Neutrophil (primary cell): Measurements from ENCODE around the gene SIX5.

Source experiments
- H3K27ac ChIP-seq: fragments of 200-600 bp; sonication (generic); 2 replicates; pipeline ENCODE4 v1.5.1; 2016; ENCODE audit warnings: mild to moderate bottlenecking, moderate library complexity
- H3K27me3 ChIP-seq: fragments of 200-600 bp; sonication (generic); 2 replicates; pipeline ENCODE4 v1.6.0; 2016; ENCODE audit warnings: mild to moderate bottlenecking
- H3K36me3 ChIP-seq: fragments of 200-600 bp; sonication (generic); 2 replicates; pipeline ENCODE4 v1.5.1; 2017
- H3K4me1 ChIP-seq, 2 experiments: fragments of 200-600 bp in 1 of 2; sonication (generic) in 1 of 2; 1 replicate in 1 of 2; 2 replicates in 1 of 2; pipeline versions ENCODE4 v1.5.1 to v1.6.1; 2013 to 2016; ENCODE audit warnings: low read depth in 1 of 2, low read length in 1 of 2, mild to moderate bottlenecking in 1 of 2, moderate library complexity in 1 of 2; ENCODE audit not compliant: control insufficient read depth in 1 of 2, insufficient read depth in 1 of 2
- H3K4me3 ChIP-seq, 2 experiments: fragments of 200-600 bp in 1 of 2; sonication (generic) in 1 of 2; 1 replicate in 1 of 2; 2 replicates in 1 of 2; pipeline ENCODE4 v1.5.1; 2013 to 2016; ENCODE audit warnings: low read depth in 1 of 2, low read length in 1 of 2, mild to moderate bottlenecking in 1 of 2, moderate library complexity in 1 of 2
- H3K9me3 ChIP-seq: fragments of 200-600 bp; sonication (generic); 2 replicates; pipeline ENCODE4 v1.5.1; 2016
- CTCF ChIP-seq: fragments of 200-600 bp; sonication (generic); IDR thresholded peaks from 2 replicates; pipeline ENCODE4 v1.5.1; 2016; ENCODE audit warnings: antibody characterized with exemption

The SIX5 gene

GRCh38 chr19:45791744-45792469 lies 22.9 kb upstream of the SIX5 start:
- peaks cover 21 to 33% of the 10 kb centered on the region in 2 experiments for H3K4me1 ChIP-seq
- H3K36me3 ChIP-seq = no peaks in the 10 kb centered on the region
- H3K27ac ChIP-seq = peak overlapping the region; percentile 45
- TF ChIP-seq CTCF = no peak
- H3K4me3 ChIP-seq = peak overlapping the region; percentile 32 to 57
- H3K9me3 ChIP-seq = no peaks in the 10 kb centered on the region
- peaks cover 89% of the 10 kb centered on the region for H3K27me3 ChIP-seq

- TF ChIP-seq CTCF = no peak
- no peak overlapping the region for H3K27ac ChIP-seq
- peaks cover 21 to 33% of the 10 kb centered on the region in 2 experiments for H3K4me1 ChIP-seq
- H3K27me3 ChIP-seq = peaks cover 89% of the 10 kb centered on the region
- H3K4me3 ChIP-seq = peak overlapping the region; percentile 32 to 57
- H3K36me3 ChIP-seq = peaks cover 6% of the 10 kb centered on the region
- H3K9me3 ChIP-seq = no peaks in the 10 kb centered on the region
Observed at GRCh38 chr19:45790942-45791341, 21.9 kb upstream of the SIX5 start.

- H3K36me3 ChIP-seq = peaks cover 12% of the 10 kb centered on the region
- peaks cover 21 to 33% of the 10 kb centered on the region in 2 experiments for H3K4me1 ChIP-seq
Observed at GRCh38 chr19:45789035-45789786, 20.2 kb upstream of the SIX5 start.

GRCh38 chr19:45786533-45786894 lies 17.5 kb upstream of the SIX5 start:
- Histone ChIP-seq H3K9me3 (no peaks in the 10 kb centered on the region), H3K27ac (no peak overlapping the region), H3K36me3 (peaks cover 12% of the 10 kb centered on the region), H3K27me3 (peaks cover 89% of the 10 kb centered on the region), H3K4me1 (peaks cover 14 to 16% of the 10 kb centered on the region in 2 experiments), H3K4me3 (no peak overlapping the region)
- no peak for TF ChIP-seq CTCF

More at GRCh38 chr19:45789035-45789786, 20.2 kb upstream of the SIX5 start:
- Histone ChIP-seq H3K27me3 (peaks cover 89% of the 10 kb centered on the region), H3K4me3 (no peak overlapping the region), H3K27ac (no peak overlapping the region), H3K9me3 (no peaks in the 10 kb centered on the region)
- TF ChIP-seq CTCF = no peak

- Histone ChIP-seq H3K36me3 (peaks cover 12% of the 10 kb centered on the region), H3K4me1 (peaks cover 8 to 10% of the 10 kb centered on the region in 2 experiments), H3K27me3 (peaks cover 94% of the 10 kb centered on the region), H3K9me3 (no peaks in the 10 kb centered on the region), H3K4me3 (no peak overlapping the region), H3K27ac (no peak overlapping the region)
- no peak for TF ChIP-seq CTCF
Observed at GRCh38 chr19:45785781-45786532, 16.9 kb upstream of the SIX5 start.
